ENCODE results near the gene NBPF8.
"Not testable (repeated sequence)": the region's sequence is repeated elsewhere in the genome, so short reads cannot be mapped to it uniquely, and the experiment has no call there.

Gene NBPF8, protein sequence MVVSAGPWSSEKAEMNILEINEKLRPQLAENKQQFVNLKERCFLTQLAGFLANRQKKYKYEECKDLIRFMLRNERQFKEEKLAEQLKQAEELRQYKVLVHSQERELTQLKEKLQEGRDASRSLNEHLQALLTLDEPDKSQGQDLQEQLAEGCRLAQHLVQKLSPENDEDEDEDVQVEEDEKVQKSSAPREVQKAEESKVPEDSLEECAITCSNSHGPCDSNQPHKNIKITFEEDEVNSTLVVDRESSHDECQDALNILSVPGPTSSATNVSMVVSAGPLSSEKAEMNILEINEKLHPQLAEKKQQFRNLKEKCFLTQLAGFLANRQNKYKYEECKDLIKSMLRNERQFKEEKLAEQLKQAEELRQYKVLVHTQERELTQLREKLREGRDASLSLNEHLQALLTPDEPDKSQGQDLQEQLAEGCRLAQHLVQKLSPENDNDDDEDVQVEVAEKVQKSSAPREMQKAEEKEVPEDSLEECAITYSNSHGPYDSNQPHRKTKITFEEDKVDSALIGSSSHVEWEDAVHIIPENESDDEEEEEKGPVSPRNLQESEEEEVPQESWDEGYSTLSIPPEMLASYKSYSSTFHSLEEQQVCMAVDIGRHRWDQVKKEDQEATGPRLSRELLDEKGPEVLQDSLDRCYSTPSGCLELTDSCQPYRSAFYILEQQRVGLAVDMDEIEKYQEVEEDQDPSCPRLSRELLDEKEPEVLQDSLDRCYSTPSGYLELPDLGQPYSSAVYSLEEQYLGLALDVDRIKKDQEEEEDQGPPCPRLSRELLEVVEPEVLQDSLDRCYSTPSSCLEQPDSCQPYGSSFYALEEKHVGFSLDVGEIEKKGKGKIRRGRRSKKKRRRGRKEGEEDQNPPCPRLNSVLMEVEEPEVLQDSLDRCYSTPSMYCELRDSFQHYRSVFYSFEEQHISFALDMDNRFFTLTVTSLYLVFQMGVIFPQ

DNA sequence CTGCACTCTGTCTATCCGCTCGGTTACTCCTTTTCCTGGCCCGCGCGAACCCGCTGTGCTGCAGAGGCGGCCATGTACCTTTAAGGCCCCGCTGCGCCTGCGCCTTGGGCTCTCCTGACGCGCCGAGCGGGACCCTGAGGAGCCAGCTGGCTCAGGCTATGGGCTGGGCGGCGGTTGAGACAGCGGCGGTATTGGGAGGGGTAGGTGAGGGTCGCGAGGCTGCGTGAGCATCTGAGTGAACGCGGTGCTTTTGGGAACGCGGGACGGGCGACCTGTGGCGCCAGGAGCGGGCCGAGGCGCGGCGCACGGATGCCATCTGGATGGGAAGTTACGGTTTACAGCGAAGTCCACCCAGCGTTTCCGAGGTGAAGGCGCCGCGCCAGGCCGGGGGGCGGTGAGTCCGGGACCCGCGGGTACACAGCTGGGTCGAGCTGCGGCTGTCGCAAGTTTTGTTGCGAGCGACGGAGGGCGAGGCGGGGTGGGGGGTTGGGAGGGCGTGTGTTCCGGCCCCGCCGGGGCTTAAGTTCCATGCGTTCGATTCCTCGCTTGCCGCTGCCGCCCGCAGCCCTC is at the start of gene NBPF8:
Gene NBPF8, plus strand, starts transcription at position 125 of the 570 bp plus-strand sequence. CDS start 21,488 bp downstream, outside the sequence.
- in situ Hi-C loops (cut with MboI; ENCODE audit: low sequenced_read_pairs) = not testable (repeated sequence)

DNA sequence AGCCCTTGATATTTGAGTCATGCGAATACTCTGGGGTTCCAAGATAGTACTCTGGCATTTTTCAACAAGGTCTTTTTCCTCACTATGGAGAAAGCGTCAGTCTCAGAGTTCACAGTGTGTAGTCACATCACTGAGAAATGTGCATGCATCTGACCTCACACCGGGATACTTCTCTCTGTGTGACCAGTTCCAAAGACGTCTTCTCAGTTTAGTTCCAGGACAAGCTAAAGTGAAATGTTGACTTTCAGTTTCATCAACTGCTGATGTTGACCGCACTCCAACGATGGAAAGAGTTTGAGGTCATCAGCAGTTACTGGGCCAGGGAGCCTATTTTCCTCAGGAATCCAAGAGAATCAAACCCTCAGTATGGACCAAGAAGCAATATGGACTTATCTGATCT is 47.1 kb upstream of the NBPF8 start:
- in situ Hi-C loops (cut with MboI; ENCODE audit: low sequenced_read_pairs) = not testable (repeated sequence)

DNA sequence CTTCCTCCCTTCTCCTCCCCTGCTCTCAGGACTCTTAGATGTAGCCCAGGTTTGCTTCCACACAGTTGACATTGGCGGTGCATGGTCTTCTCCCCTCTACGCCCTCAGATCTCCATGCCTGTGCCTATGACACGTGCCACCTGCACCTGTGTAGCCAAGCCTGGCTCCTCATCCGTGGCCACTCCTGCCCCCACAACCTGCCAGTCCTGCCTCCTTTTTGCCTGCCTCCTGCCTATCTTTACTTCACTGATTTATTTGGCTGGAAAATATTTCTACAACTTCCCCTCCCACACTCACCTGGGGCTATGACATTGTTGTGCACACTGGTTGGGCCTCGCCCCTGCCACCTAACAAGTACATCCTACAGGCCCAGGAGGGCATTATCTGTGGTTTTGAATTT is 28.2 kb upstream of the NBPF8 start:
- in situ Hi-C loops (cut with MboI; ENCODE audit: low sequenced_read_pairs) = not testable (repeated sequence)

DNA sequence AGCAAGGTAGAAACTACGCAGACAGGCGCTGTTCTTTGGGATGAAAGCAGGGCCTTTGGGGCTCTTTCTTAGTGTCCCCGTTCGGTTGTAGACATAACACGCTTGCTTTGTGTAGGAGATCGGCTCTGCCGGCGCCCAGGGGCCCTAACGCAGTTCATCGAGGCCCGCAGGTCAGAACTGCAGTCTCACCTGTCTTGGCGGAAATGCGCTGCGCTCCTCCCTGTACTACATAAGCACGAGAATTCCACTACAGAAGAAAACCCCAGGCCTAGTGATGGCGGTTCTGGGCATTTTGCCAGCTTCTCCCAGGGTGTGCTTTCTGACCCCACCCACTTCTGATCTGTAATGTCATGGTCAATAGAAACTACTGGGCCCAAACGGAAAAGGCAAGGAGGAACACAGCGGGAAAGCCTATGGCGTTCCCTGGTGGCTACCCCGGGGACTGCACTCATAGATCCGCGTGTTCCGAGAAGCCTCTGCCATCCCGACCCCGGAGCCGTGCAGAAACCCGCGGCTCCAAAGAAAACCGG is 26.2 kb upstream of the NBPF8 start:
- in situ Hi-C loops (cut with MboI; ENCODE audit: low sequenced_read_pairs) = not testable (repeated sequence)

DNA sequence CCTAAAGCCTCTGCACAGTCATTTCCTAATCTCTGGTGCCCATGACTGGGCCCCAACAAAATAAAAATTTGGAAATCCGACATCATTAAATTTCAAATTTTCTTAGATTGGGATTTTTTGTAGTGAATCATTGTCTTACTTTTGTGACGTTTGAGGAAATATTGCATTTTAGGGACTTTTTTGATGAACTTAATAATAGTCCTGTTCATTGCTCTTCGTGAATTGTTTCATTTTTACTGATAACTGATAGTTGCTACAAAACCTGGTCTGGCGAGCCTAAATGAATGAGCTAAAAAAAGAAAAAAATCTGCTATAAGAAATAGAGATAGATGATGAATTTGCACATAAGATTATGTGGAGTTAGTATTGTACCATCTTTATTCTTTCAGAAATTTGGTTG is 23.5 kb upstream of the NBPF8 start:
- in situ Hi-C loops (cut with MboI; ENCODE audit: low sequenced_read_pairs) = not testable (repeated sequence)

DNA sequence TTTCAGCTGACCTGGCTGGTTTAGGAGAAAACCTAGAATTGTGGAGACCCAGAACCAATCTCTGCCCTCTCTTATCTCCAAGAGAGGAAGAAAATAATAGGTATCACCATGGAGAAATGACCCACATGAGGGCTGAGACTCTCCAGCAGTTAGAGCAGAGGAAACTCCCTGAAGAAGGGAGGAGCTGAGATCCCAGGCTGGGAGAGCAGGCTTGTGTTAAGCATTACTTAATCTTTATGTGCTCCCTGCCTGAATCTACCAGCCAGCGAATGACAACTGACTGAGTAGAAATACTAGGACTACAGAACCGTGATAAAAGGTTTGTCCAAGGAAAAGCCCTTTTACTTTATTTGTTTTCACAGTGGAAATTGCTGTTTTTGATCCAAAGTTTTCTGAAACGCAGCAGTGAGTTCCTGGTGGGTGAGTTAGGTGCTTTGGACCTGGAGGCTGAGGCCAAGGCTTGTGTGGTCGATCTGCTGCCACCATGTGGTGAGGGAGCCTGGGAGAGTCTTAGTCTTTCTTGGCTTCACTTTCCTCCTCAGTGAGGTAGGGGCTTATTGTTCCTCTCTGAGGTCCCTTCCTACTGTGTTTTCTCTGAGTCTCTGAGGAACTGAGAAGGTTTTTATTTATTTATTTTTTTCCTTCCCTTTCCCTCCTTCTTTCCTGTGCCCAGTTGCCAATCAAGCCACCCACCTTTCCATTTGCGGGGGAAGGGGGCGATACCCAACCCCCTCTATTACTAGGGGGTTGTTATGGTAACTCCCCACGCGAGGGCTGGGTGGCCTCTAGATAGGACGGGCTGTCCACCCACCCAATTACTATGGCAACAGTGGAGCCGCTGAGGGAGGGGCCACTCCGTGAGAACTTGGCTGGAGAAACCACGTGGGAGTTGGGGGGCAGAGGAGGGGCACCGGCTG is 21.3 kb upstream of the NBPF8 start:
- in situ Hi-C loops (cut with MboI; ENCODE audit: low sequenced_read_pairs) = not testable (repeated sequence)

DNA sequence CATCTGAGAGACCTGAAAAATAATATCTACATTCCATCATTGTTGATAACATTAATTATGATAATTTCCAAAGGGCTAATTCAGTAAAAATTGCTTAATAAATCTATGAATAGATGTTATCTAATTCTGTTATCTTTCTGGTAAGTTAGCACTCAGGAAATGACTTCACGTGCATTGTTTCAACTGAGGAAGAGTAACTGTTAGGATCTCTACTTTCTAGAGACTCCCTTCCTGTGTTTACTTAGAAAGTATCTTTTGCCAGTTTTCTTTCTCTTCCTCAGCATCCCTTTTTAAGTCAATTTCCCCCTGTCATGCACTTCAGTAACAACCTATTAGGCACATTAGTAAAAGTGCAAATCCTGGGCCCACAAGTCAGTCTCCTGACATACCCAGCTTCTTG is 9.5 kb upstream of the NBPF8 start:
- in situ Hi-C loops (cut with MboI; ENCODE audit: low sequenced_read_pairs) = not testable (repeated sequence)

DNA sequence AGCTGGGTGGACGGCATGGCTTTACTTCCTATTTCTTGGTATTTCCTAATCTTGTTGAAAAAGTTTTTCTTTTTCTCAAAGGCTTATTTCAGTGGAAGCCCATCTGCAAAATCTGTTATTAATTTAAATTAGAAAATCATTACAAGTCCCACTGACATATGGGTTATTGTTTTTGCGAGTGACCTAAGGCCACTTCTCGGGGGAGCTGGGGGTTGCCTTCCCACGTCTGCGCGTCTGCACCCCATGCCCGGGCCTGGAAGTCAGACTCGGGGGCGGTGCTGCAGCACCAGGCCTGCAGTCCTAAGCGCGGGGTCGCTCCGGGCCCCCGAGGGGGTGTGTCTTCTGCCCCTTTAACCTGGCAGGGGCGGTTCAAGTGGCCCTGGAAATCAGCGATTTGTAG is 384 bp upstream of the NBPF8 start:
- in situ Hi-C loops (cut with MboI; ENCODE audit: low sequenced_read_pairs) = not testable (repeated sequence)

DNA sequence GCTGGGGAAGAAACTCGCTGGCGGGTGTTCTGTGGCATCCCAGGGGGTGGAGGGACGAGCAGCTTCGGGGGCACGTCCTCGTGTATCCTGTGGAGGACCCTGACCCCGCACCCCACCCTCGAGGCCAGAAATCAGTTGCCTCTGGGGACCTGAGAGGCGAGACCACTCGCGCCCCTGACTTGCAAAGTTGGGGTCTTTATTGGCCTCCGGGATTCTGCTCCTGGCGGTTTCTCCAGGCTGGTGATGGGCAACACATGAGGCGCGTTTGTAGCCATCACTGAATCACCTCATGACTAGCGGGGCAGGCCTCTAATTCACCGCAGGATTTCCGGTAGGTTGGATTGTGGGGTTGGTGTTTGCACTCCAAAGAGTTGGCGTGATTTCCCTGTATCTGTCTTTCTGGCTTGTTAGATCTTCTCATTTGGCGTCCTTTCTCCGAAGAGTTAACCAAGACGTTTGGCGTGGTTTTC is 692 bp downstream of the NBPF8 start:
- in situ Hi-C loops (cut with MboI; ENCODE audit: low sequenced_read_pairs) = not testable (repeated sequence)

DNA sequence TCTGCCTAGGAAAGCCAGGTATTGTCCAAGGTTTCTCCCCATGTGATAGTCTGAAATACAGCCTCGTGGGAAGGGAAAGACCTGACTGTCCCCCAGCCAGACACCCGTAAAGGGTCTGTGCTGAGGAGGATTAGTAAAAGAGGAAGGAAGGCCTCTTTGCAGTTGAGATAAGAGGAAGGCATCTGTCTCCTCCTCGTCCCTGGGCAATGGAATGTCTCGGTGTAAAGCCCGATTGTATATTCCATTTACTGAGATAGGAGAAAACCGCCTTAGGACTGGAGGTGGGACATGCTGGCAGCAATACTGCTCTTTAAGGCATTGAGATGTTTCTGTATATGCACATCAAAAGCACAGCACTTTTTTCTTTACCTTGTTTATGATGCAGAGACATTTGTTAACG is 10.2 kb downstream of the NBPF8 start:
- in situ Hi-C loops (cut with MboI; ENCODE audit: low sequenced_read_pairs) = not testable (repeated sequence)

DNA sequence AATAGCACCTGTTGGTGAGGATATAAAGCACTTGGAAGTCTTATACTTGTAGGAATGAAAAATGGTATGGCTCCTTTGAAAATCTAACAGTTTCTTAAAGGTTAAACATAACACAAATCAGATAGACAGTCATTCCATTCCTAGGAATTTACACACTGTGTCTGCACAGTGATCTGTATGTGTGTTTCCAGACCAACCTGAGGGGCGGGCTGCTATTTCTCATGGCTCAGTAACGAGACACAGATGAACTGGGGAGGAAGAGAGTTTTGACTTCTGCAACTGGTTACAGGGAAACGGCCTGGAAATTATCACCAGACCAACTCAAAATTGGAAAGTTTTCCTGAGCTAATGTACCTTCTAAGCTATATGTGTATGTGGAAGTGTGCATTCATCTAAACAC is 16.8 kb downstream of the NBPF8 start:
- in situ Hi-C loops (cut with MboI; ENCODE audit: low sequenced_read_pairs) = not testable (repeated sequence)

DNA sequence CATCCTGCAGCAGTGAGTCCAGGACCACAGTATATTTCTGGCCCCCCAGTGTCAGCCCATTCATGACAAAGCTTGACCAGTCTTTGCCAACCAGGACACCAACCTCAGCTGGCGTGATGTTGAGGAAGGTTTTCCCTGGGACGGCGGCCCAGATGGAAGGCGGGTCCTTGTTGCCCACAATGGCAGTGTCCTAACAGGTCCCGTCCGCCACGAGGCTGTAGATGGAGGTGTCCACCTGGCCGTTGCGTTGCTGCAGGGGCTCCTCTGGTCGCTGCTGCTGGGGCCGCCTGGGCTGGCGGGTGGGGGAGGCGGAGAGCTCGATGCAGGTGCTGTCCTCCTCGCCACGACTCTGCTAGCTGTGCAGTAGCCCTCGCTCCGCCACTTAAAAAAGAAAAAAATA is 19.0 kb downstream of the NBPF8 start:
- in situ Hi-C loops (cut with MboI; ENCODE audit: low sequenced_read_pairs) = not testable (repeated sequence)

DNA sequence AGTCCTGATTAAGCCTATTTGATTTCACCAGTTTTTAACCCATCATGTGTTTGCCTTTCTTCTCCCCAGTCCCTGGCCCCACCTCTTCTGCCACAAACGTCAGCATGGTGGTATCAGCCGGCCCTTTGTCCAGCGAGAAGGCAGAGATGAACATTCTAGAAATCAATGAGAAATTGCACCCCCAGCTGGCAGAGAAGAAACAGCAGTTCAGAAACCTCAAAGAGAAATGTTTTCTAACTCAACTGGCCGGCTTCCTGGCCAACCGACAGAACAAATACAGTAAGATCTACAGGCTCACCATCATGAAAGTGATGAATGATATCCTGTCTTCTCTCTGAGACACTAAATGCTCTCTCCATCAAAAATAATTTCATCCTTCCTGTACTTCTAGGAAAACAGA is 34.3 kb downstream of the NBPF8 start:
- in situ Hi-C loops (cut with MboI; ENCODE audit: low sequenced_read_pairs) = not testable (repeated sequence)
